HG03135 (cell line): ENCODE data around the gene GOLGA6L2.
"Not testable (repeated sequence)": the region's sequence is repeated elsewhere in the genome, so short reads cannot be mapped to it uniquely, and the experiment has no call there.

Experiments used
- ATAC-seq: cut with Tn5 transposase; IDR thresholded peaks from one replicate; pipeline ENCODE4 v1.9.1; 2021; ENCODE audit warnings: mild to moderate bottlenecking, moderate library complexity; ENCODE audit not compliant: unreplicated experiment

GOLGA6L2 gene

GRCh38 chr15:23447107-23447500, at the start of gene GOLGA6L2:
GOLGA6L2 (minus strand) TSS chr15:23447243; CDS start chr15:23447181, 62 bp downstream.
- ATAC-seq = no peak

- no peak for ATAC-seq
Measured at GRCh38 chr15:23484870-23485269, 37.8 kb upstream of the GOLGA6L2 start.

- no peak for ATAC-seq
Measured at GRCh38 chr15:23483821-23484299, 36.8 kb upstream of the GOLGA6L2 start.

- no peak for ATAC-seq
Measured at GRCh38 chr15:23482764-23483489, 35.9 kb upstream of the GOLGA6L2 start.

- no peak for ATAC-seq
Measured at GRCh38 chr15:23482228-23482627, 35.2 kb upstream of the GOLGA6L2 start.

GRCh38 chr15:23477920-23478319, 30.9 kb upstream of the GOLGA6L2 start:
- no peak for ATAC-seq

- ATAC-seq = no peak
Measured at GRCh38 chr15:23472678-23473077, 25.6 kb upstream of the GOLGA6L2 start.

GRCh38 chr15:23472033-23472432, 25.0 kb upstream of the GOLGA6L2 start:
- ATAC-seq = no peak

GRCh38 chr15:23467110-23467600, 20.1 kb upstream of the GOLGA6L2 start:
- ATAC-seq = no peak

GRCh38 chr15:23457890-23458289, 10.8 kb upstream of the GOLGA6L2 start:
- no peak for ATAC-seq

- ATAC-seq = no peak
Measured at GRCh38 chr15:23446215-23447106, 582 bp downstream of the GOLGA6L2 start.

GRCh38 chr15:23444269-23444668, 2.8 kb downstream of the GOLGA6L2 start:
- ATAC-seq = no peak

- ATAC-seq = no peak
Measured at GRCh38 chr15:23441204-23441603, 5.8 kb downstream of the GOLGA6L2 start.

- ATAC-seq = no peak
Measured at GRCh38 chr15:23440596-23440995, 6.4 kb downstream of the GOLGA6L2 start.

- no peak for ATAC-seq
Measured at GRCh38 chr15:23439513-23439912, 7.5 kb downstream of the GOLGA6L2 start.

GRCh38 chr15:23438816-23439466, 8.1 kb downstream of the GOLGA6L2 start:
- no peak for ATAC-seq

- ATAC-seq = no peak
Measured at GRCh38 chr15:23437673-23438072, 9.4 kb downstream of the GOLGA6L2 start.

- no peak for ATAC-seq
Measured at GRCh38 chr15:23437146-23437545, 9.9 kb downstream of the GOLGA6L2 start.

- ATAC-seq = no peak
Measured at GRCh38 chr15:23436421-23436820, 10.6 kb downstream of the GOLGA6L2 start.

- ATAC-seq = not testable (repeated sequence)
Measured at GRCh38 chr15:23434699-23435098, 12.3 kb downstream of the GOLGA6L2 start.

GRCh38 chr15:23425327-23425726, 21.7 kb downstream of the GOLGA6L2 start:
- not testable (repeated sequence) for ATAC-seq
